ENCODE results near the gene ZNF488.

Gene ZNF488

GRCh38 chr10:47322300-47323061, 61.6 kb downstream of the ZNF488 start, which contains the start of gene GDF2:
Gene GDF2 (plus strand): TSS chr10:47322454. CDS start chr10:47322669, 215 bp downstream.
- no peak within 1 kb of the TSS for H3K4me3 ChIP-seq (ENCODE audit: insufficient read depth, low read depth, low read length)
- 92 to 95% methylated on average over 35 of the region's 35 CpGs for WGBS, 2 experiments
- H3K9me3 ChIP-seq (ENCODE audit: control insufficient read depth, low read length): no peaks in the 10 kb centered on the region
- no peaks in the 10 kb centered on the region for H3K4me1 ChIP-seq (ENCODE audit: control insufficient read depth, insufficient read depth, low read length)
- H3K27ac ChIP-seq (ENCODE audit: insufficient read depth, low read depth, low read length, poor library complexity, severe bottlenecking): no peak within 1 kb of the TSS
- no peaks in the 10 kb centered on the region for H3K27me3 ChIP-seq (ENCODE audit: control insufficient read depth, insufficient read depth, low read length, poor library complexity, severe bottlenecking)
- H3K36me3 ChIP-seq (ENCODE audit: control insufficient read depth, insufficient read depth, low read length): no peaks in the 10 kb centered on the region

GRCh38 chr10:47321521-47322195, 62.4 kb downstream of the ZNF488 start:
- H3K27ac ChIP-seq (ENCODE audit: insufficient read depth, low read depth, low read length, poor library complexity, severe bottlenecking): no peak overlapping the region
- WGBS, 2 experiments: 90 to 92% methylated on average over 8 of the region's 8 CpGs
- H3K36me3 ChIP-seq (ENCODE audit: control insufficient read depth, insufficient read depth, low read length): no peaks in the 10 kb centered on the region
- no peaks in the 10 kb centered on the region for H3K9me3 ChIP-seq (ENCODE audit: control insufficient read depth, low read length)
- no peak overlapping the region for H3K4me3 ChIP-seq (ENCODE audit: insufficient read depth, low read depth, low read length)
- no peaks in the 10 kb centered on the region for H3K27me3 ChIP-seq (ENCODE audit: control insufficient read depth, insufficient read depth, low read length, poor library complexity, severe bottlenecking)
- H3K4me1 ChIP-seq (ENCODE audit: control insufficient read depth, insufficient read depth, low read length): no peaks in the 10 kb centered on the region

DNA sequence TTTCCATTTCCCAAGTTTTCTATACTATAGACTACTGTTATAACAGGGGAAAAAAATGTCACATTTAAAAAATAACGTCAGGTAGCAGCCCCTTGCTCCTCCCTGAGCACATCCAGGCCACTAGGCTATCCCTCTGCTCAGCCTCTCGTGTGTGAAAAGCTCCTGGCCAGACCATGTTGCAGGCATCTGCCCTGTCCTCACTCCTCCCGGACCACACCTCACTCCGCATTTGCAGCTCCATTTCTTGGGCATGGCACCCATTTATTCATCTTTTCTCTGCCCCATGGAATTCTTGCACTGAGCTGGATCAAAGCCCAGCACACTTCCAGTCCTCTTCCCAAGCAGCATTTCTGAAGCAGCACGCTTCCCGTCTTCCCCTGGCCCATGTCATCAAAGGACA, 63.3 kb downstream of the ZNF488 start:
- H3K4me1 ChIP-seq (ENCODE audit: control insufficient read depth, insufficient read depth, low read length): no peaks in the 10 kb centered on the region
- H3K4me3 ChIP-seq (ENCODE audit: insufficient read depth, low read depth, low read length): no peak overlapping the region
- H3K36me3 ChIP-seq (ENCODE audit: control insufficient read depth, insufficient read depth, low read length): no peaks in the 10 kb centered on the region
- WGBS, 2 experiments: 86 to 91% methylated on average over 6 of the region's 6 CpGs
- H3K27me3 ChIP-seq (ENCODE audit: control insufficient read depth, insufficient read depth, low read length, poor library complexity, severe bottlenecking): no peaks in the 10 kb centered on the region
- H3K9me3 ChIP-seq (ENCODE audit: control insufficient read depth, low read length): no peaks in the 10 kb centered on the region
- no peak overlapping the region for H3K27ac ChIP-seq (ENCODE audit: insufficient read depth, low read depth, low read length, poor library complexity, severe bottlenecking)

- 96% methylated on average over 8 of the region's 8 CpGs for WGBS, 2 experiments
- Histone ChIP-seq H3K9me3 (ENCODE audit: control insufficient read depth, low read length) (no peaks in the 10 kb centered on the region), H3K27ac (ENCODE audit: insufficient read depth, low read depth, low read length, poor library complexity, severe bottlenecking) (no peak overlapping the region), H3K4me3 (ENCODE audit: insufficient read depth, low read depth, low read length) (no peak overlapping the region), H3K27me3 (ENCODE audit: control insufficient read depth, insufficient read depth, low read length, poor library complexity, severe bottlenecking) (no peaks in the 10 kb centered on the region), H3K36me3 (ENCODE audit: control insufficient read depth, insufficient read depth, low read length) (no peaks in the 10 kb centered on the region), H3K4me1 (ENCODE audit: control insufficient read depth, insufficient read depth, low read length) (no peaks in the 10 kb centered on the region)
Measured at GRCh38 chr10:47319784-47320183, 64.3 kb downstream of the ZNF488 start.

GRCh38 chr10:47318706-47319105, 65.4 kb downstream of the ZNF488 start:
- Histone ChIP-seq H3K27me3 (ENCODE audit: control insufficient read depth, insufficient read depth, low read length, poor library complexity, severe bottlenecking) (no peaks in the 10 kb centered on the region), H3K4me1 (ENCODE audit: control insufficient read depth, insufficient read depth, low read length) (no peaks in the 10 kb centered on the region), H3K4me3 (ENCODE audit: insufficient read depth, low read depth, low read length) (no peak overlapping the region), H3K36me3 (ENCODE audit: control insufficient read depth, insufficient read depth, low read length) (no peaks in the 10 kb centered on the region), H3K9me3 (ENCODE audit: control insufficient read depth, low read length) (no peaks in the 10 kb centered on the region), H3K27ac (ENCODE audit: insufficient read depth, low read depth, low read length, poor library complexity, severe bottlenecking) (no peak overlapping the region)
- 92 to 95% methylated on average over 9 of the region's 9 CpGs for WGBS, 2 experiments

GRCh38 chr10:47317251-47317650, 66.8 kb downstream of the ZNF488 start:
- H3K27ac ChIP-seq (ENCODE audit: insufficient read depth, low read depth, low read length, poor library complexity, severe bottlenecking): no peak overlapping the region
- H3K9me3 ChIP-seq (ENCODE audit: control insufficient read depth, low read length): no peaks in the 10 kb centered on the region
- H3K27me3 ChIP-seq (ENCODE audit: control insufficient read depth, insufficient read depth, low read length, poor library complexity, severe bottlenecking): no peaks in the 10 kb centered on the region
- H3K4me3 ChIP-seq (ENCODE audit: insufficient read depth, low read depth, low read length): no peak overlapping the region
- H3K36me3 ChIP-seq (ENCODE audit: control insufficient read depth, insufficient read depth, low read length): no peaks in the 10 kb centered on the region
- H3K4me1 ChIP-seq (ENCODE audit: control insufficient read depth, insufficient read depth, low read length): no peaks in the 10 kb centered on the region
- WGBS, 2 experiments: 87 to 95% methylated on average over 4 of the region's 4 CpGs

GRCh38 chr10:47316131-47316530, 68.0 kb downstream of the ZNF488 start:
- Histone ChIP-seq H3K27ac (ENCODE audit: insufficient read depth, low read depth, low read length, poor library complexity, severe bottlenecking) (no peak overlapping the region), H3K9me3 (ENCODE audit: control insufficient read depth, low read length) (no peaks in the 10 kb centered on the region), H3K27me3 (ENCODE audit: control insufficient read depth, insufficient read depth, low read length, poor library complexity, severe bottlenecking) (no peaks in the 10 kb centered on the region), H3K36me3 (ENCODE audit: control insufficient read depth, insufficient read depth, low read length) (no peaks in the 10 kb centered on the region), H3K4me1 (ENCODE audit: control insufficient read depth, insufficient read depth, low read length) (no peaks in the 10 kb centered on the region), H3K4me3 (ENCODE audit: insufficient read depth, low read depth, low read length) (no peak overlapping the region)
- 70 to 74% methylated on average over 5 of the region's 5 CpGs for WGBS, 2 experiments
